Measurements from ENCODE around the gene NLGN4X.

DNA sequence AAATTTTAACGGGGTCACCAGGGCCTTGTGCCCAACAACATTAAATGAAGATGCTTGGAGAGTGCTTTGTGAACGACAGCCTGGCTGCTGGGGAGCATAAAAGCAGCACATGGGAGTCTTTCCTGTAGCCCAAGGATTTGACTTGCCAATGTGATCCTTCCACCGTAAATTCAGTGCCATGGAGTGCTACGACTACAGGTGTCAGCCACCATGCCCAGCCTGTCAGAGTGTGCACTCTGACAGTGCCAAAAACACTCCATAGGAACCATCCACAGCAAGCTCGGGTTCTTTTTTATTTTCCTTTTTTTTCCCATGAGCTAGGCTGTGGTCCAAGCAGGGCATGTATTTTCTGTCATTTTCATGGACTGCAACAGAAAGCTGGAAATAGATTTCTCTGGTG, 156.9 kb downstream of the NLGN4X start:
- no peak for TF ChIP-seq CTCF (IDR thresholded peaks at IDR 0.05)
- no peak for TF ChIP-seq EP300 (IDR thresholded peaks at IDR 0.05)
- no peak for TF ChIP-seq POLR2A (IDR thresholded peaks at IDR 0.05)
